ENCODE results near the gene IFI35. TPM values are rescaled to one million over a fixed set of nuclear protein-coding genes. Genes with fewer than 3 reads are reported as not detected.
A peak's percentile ranks its signal among the peaks of the same experiment; 100 is the strongest.

IFI35 gene
- total RNA-seq, 1 donor from 2014 or later, result 60.5 TPM

- H3K4me2 ChIP-seq (ENCODE audit: low read length), result peak overlapping the region; percentile 85
- Mint-ChIP-seq H3K4me3 (ENCODE audit: unreplicated experiment) (peak overlapping the region; percentile 81), H3K4me1 (ENCODE audit: low read depth, unreplicated experiment) (peaks cover 2% of the 10 kb centered on the region), H3K36me3 (ENCODE audit: low read depth, unreplicated experiment) (no peaks in the 10 kb centered on the region), H3K27me3 (ENCODE audit: low read depth, unreplicated experiment) (peaks cover 6% of the 10 kb centered on the region), H3K27ac (ENCODE audit: unreplicated experiment) (peak overlapping the region; percentile 69), H3K9me3 (ENCODE audit: unreplicated experiment) (no peaks in the 10 kb centered on the region)
- DNase-seq (ENCODE audit: low read depth) (no peak), FAIRE-seq (no peak)
- H3K79me2 ChIP-seq (ENCODE audit: insufficient read depth, low read length), result peaks cover 17% of the 10 kb centered on the region
- H3K4me3 ChIP-seq (ENCODE audit: insufficient read depth, low read depth, low read length), result peak overlapping the region; percentile 46
- no peak overlapping the region for H3K27ac ChIP-seq (ENCODE audit: low read depth, low read length)
- H3K9ac ChIP-seq (ENCODE audit: low read length), result peak overlapping the region; percentile 61
- H3K9me3 ChIP-seq (ENCODE audit: insufficient read depth, low read depth, low read length), result no peaks in the 10 kb centered on the region
- H3K27me3 ChIP-seq (ENCODE audit: insufficient read depth, low read length), result no peaks in the 10 kb centered on the region
- H4K20me1 ChIP-seq (ENCODE audit: insufficient read depth, low read length), result no peaks in the 10 kb centered on the region
- TF ChIP-seq CTCF (IDR thresholded peaks at IDR 0.05; ENCODE audit: insufficient read depth, low read depth, low read length), result no peak
- TF ChIP-seq EZH2 (IDR thresholded peaks at IDR 0.05; ENCODE audit: insufficient read depth, low read length), result no peak
- peaks cover 18% of the 10 kb centered on the region for H3K4me1 ChIP-seq (ENCODE audit: insufficient read depth, low read length)
- peak overlapping the region; percentile 77 for H2AFZ ChIP-seq (ENCODE audit: low read depth, low read length)
- no peaks in the 10 kb centered on the region for H3K36me3 ChIP-seq (ENCODE audit: insufficient read depth, low read length)
Measured at GRCh38 chr17:43025290-43025657, 18.7 kb downstream of the IFI35 start.

DNA sequence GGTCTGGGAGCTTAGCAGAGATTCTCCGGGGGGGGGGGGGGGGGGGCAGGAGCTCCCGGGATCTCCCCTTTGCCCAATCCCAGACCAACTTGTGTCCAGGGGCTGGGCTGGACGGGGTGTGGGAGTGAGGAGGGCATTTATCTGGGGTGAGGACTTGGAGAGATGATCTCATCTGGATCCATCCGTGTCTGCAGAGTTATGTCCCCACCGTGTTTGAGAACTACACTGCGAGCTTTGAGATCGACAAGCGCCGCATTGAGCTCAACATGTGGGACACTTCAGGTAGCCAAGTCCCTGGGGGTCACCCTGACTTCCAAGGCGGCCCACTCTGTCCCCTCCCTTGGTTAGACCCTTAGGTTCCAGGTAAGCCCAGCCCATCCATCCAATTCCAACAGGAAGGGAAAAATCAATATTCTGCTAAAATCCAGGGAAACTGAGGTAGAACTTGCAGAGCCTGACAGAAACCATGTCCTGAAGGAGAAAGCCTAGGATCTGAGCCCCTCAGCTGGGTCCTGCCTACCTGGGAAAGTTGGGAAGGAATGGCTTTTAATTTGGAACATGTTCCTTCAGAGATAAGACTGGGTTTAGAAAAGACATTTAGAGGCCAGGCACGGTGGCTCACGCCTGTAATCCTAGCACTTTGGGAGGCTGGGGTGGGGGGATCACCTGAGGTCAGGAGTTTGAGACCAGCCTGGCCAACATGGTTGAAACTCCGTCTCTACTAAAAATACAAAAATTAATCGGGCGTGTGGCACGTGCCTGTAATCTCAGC, 19.4 kb downstream of the IFI35 start:
- H3K27me3 Mint-ChIP-seq (ENCODE audit: low read depth, unreplicated experiment), result peaks cover 6% of the 10 kb centered on the region
- Histone ChIP-seq H3K36me3 (ENCODE audit: insufficient read depth, low read length) (no peaks in the 10 kb centered on the region), H3K27ac (ENCODE audit: low read depth, low read length) (no peak overlapping the region), H3K4me3 (ENCODE audit: insufficient read depth, low read depth, low read length) (no peak overlapping the region), H3K4me1 (ENCODE audit: insufficient read depth, low read length) (peaks cover 15% of the 10 kb centered on the region), H3K9ac (ENCODE audit: low read length) (no peak overlapping the region), H3K9me3 (ENCODE audit: insufficient read depth, low read depth, low read length) (no peaks in the 10 kb centered on the region), H3K79me2 (ENCODE audit: insufficient read depth, low read length) (peaks cover 12% of the 10 kb centered on the region), H3K27me3 (ENCODE audit: insufficient read depth, low read length) (no peaks in the 10 kb centered on the region), H3K4me2 (ENCODE audit: low read length) (peak overlapping the region; percentile 85), H2AFZ (ENCODE audit: low read depth, low read length) (peak overlapping the region; percentile 77), H4K20me1 (ENCODE audit: insufficient read depth, low read length) (no peaks in the 10 kb centered on the region)
- FAIRE-seq (no peak), DNase-seq (ENCODE audit: low read depth) (no peak)
- H3K27ac Mint-ChIP-seq (ENCODE audit: unreplicated experiment), result peak overlapping the region; percentile 69
- peak overlapping the region; percentile 81 for H3K4me3 Mint-ChIP-seq (ENCODE audit: unreplicated experiment)
- no peaks in the 10 kb centered on the region for H3K9me3 Mint-ChIP-seq (ENCODE audit: unreplicated experiment)
- H3K4me1 Mint-ChIP-seq (ENCODE audit: low read depth, unreplicated experiment), result no peaks in the 10 kb centered on the region
- no peak for TF ChIP-seq CTCF (IDR thresholded peaks at IDR 0.05; ENCODE audit: insufficient read depth, low read depth, low read length)
- TF ChIP-seq EZH2 (IDR thresholded peaks at IDR 0.05; ENCODE audit: insufficient read depth, low read length), result no peak
- no peaks in the 10 kb centered on the region for H3K36me3 Mint-ChIP-seq (ENCODE audit: low read depth, unreplicated experiment)

GRCh38 chr17:43026595-43026994, 20.0 kb downstream of the IFI35 start:
- H3K27ac Mint-ChIP-seq (ENCODE audit: unreplicated experiment), result no peak overlapping the region
- H3K4me3 Mint-ChIP-seq (ENCODE audit: unreplicated experiment), result no peak overlapping the region

More at GRCh38 chr17:43026595-43026994, 20.0 kb downstream of the IFI35 start:
- Mint-ChIP-seq H3K27me3 (ENCODE audit: low read depth, unreplicated experiment) (peaks cover 6% of the 10 kb centered on the region), H3K36me3 (ENCODE audit: low read depth, unreplicated experiment) (no peaks in the 10 kb centered on the region), H3K9me3 (ENCODE audit: unreplicated experiment) (no peaks in the 10 kb centered on the region), H3K4me1 (ENCODE audit: low read depth, unreplicated experiment) (no peaks in the 10 kb centered on the region)
- Histone ChIP-seq H3K27me3 (ENCODE audit: insufficient read depth, low read length) (no peaks in the 10 kb centered on the region), H3K9ac (ENCODE audit: low read length) (no peak overlapping the region), H3K27ac (ENCODE audit: low read depth, low read length) (no peak overlapping the region), H3K4me1 (ENCODE audit: insufficient read depth, low read length) (peaks cover 11% of the 10 kb centered on the region), H2AFZ (ENCODE audit: low read depth, low read length) (no peak overlapping the region), H3K4me3 (ENCODE audit: insufficient read depth, low read depth, low read length) (no peak overlapping the region), H3K9me3 (ENCODE audit: insufficient read depth, low read depth, low read length) (no peaks in the 10 kb centered on the region), H4K20me1 (ENCODE audit: insufficient read depth, low read length) (no peaks in the 10 kb centered on the region), H3K36me3 (ENCODE audit: insufficient read depth, low read length) (no peaks in the 10 kb centered on the region), H3K79me2 (ENCODE audit: insufficient read depth, low read length) (peaks cover 7% of the 10 kb centered on the region), H3K4me2 (ENCODE audit: low read length) (no peak overlapping the region)
- DNase-seq (ENCODE audit: low read depth) (no peak), FAIRE-seq (no peak)
- no peak for TF ChIP-seq EZH2 (IDR thresholded peaks at IDR 0.05; ENCODE audit: insufficient read depth, low read length)
- TF ChIP-seq CTCF (IDR thresholded peaks at IDR 0.05; ENCODE audit: insufficient read depth, low read depth, low read length), result no peak
